BJ (cell line): ENCODE data around the gene RGS19. TPM values are rescaled to one million over a fixed set of nuclear protein-coding genes. Genes with fewer than 3 reads are reported as not detected.

Experiments used
- CTCF ChIA-PET: fragments of 350-600 bp; formaldehyde crosslinking; extraction: SDS; loops from one replicate; lab custom pipeline; 2021; ENCODE audit warnings: antibody characterized with exemption, inconsistent platforms; lab: Yijun Ruan, JAX
- POLR2A ChIA-PET: fragments of 300-600 bp; sonication (Branson Sonifier 250); formaldehyde crosslinking; extraction: SDS; loops from one replicate; lab custom pipeline; 2021; ENCODE audit warnings: antibody characterized with exemption; lab: Charles Lee
- DNase-seq: peaks from one replicate; pipeline ENCODE4 v3.0.0-alpha.2; 2011; ENCODE audit warnings: low read depth
- H3K27me3 ChIP-seq: 2 replicates; pipeline ENCODE4 v1.6.0; 2011; ENCODE audit warnings: low read length; ENCODE audit not compliant: control insufficient read depth, insufficient read depth
- H3K36me3 ChIP-seq: 2 replicates; pipeline ENCODE4 v1.5.1; 2011; ENCODE audit warnings: low read length; ENCODE audit not compliant: control insufficient read depth, insufficient read depth
- H3K4me3 ChIP-seq: 2 replicates; pipeline ENCODE4 v1.5.1; 2011; ENCODE audit warnings: low read depth, mild to moderate bottlenecking, control low read depth, low read length
- CTCF ChIP-seq: IDR thresholded peaks from 2 replicates; pipeline ENCODE4 v1.5.1; 2011; ENCODE audit warnings: low read depth, mild to moderate bottlenecking, control low read depth, inconsistent platforms, low read length, moderate library complexity; ENCODE audit not compliant: insufficient read depth
- polyA plus RNA-seq: library from polyadenylated mRNA; depleted of rRNA; stranded (reverse); fragments of >200 nt; gene quantifications from 2 replicates; pipeline ENCODE4 v1.2.3, GENCODE V29; 2011

RGS19 gene
- polyA plus RNA-seq, 1 experiment: 14.5 TPM

GRCh38 chr20:64113796-64114355 lies 34.6 kb upstream of the RGS19 start:
- 0 out of 2 replicates have a peak, but pooled peaks cover 1% of the 10 kb centered on the region for H3K27me3 ChIP-seq
- no peaks in the 10 kb centered on the region for H3K36me3 ChIP-seq
- no peak for DNase-seq
- TF ChIP-seq CTCF: no peak
- POLR2A ChIA-PET: no interaction called here
- CTCF ChIA-PET: no interaction called here
- H3K4me3 ChIP-seq: no peak overlapping the region

- TF ChIP-seq CTCF: no peak
- Histone ChIP-seq H3K36me3 (no peaks in the 10 kb centered on the region), H3K27me3 (0 out of 2 replicates have a peak, but pooled peaks cover 1% of the 10 kb centered on the region), H3K4me3 (no peak overlapping the region)
- no peak for DNase-seq
- POLR2A ChIA-PET: no interaction called here
- CTCF ChIA-PET: no interaction called here
Measured at GRCh38 chr20:64113444-64113775, 34.1 kb upstream of the RGS19 start.

GRCh38 chr20:64112691-64113443 lies 33.5 kb upstream of the RGS19 start:
- no peaks in the 10 kb centered on the region for H3K36me3 ChIP-seq
- no peak for TF ChIP-seq CTCF
- POLR2A ChIA-PET: no interaction called here
- CTCF ChIA-PET: interaction anchor here (1.7 kb wide), 1 partner anchor 8 kb away, joined by 5 read pairs; no protein-coding TSS in a partner anchor
- H3K4me3 ChIP-seq: no peak overlapping the region
- 0 out of 2 replicates have a peak, but pooled peaks cover 1% of the 10 kb centered on the region for H3K27me3 ChIP-seq
- DNase-seq: no peak

- no peak for TF ChIP-seq CTCF
- POLR2A ChIA-PET: no interaction called here
- Histone ChIP-seq H3K27me3 (peaks cover 3% of the 10 kb centered on the region; the same call in 1 of the 2 replicates), H3K36me3 (no peaks in the 10 kb centered on the region), H3K4me3 (no peak overlapping the region)
- CTCF ChIA-PET: interaction anchor here (1.7 kb wide), 1 partner anchor 9 kb away, joined by 5 read pairs; no protein-coding TSS in a partner anchor
- DNase-seq: no peak
Measured at GRCh38 chr20:64111841-64112641, 32.7 kb upstream of the RGS19 start.
